CD4-positive, alpha-beta T cell treated with Interleukin-1 beta for 1 hour (primary cell): ENCODE results near the gene SPATC1L.
"Not testable (repeated sequence)": the region's sequence is repeated elsewhere in the genome, so short reads cannot be mapped to it uniquely, and the experiment has no call there.

Experiments
- DNase-seq, 2 donors: peaks; one replicate each; pipeline ENCODE4 v3.0.0-alpha.2; 2020 to 2022

The SPATC1L gene

GRCh38 chr21:46214478-46215340 is 30.4 kb upstream of the SPATC1L start:
- DNase-seq: no peak

GRCh38 chr21:46213620-46214286 is 29.5 kb upstream of the SPATC1L start:
- no peak for DNase-seq

GRCh38 chr21:46212721-46213484 is 28.6 kb upstream of the SPATC1L start:
- DNase-seq: no peak

- DNase-seq: no peak
These were observed 27.8 kb upstream of the SPATC1L start for GRCh38 chr21:46211786-46212720.

GRCh38 chr21:46211376-46211775 is 27.1 kb upstream of the SPATC1L start:
- DNase-seq: no peak

- DNase-seq: no peak
These were observed 26.3 kb upstream of the SPATC1L start for GRCh38 chr21:46210378-46211136.

- DNase-seq: no peak
These were observed 24.8 kb upstream of the SPATC1L start for GRCh38 chr21:46208761-46209721.

GRCh38 chr21:46207920-46208591 is 23.8 kb upstream of the SPATC1L start:
- DNase-seq: no peak

- DNase-seq: no peak
These were observed 23.0 kb upstream of the SPATC1L start for GRCh38 chr21:46207006-46207919.

- DNase-seq: no peak
These were observed 22.1 kb upstream of the SPATC1L start for GRCh38 chr21:46206163-46207005.

GRCh38 chr21:46205766-46206162 is 21.5 kb upstream of the SPATC1L start:
- no peak for DNase-seq

- no peak for DNase-seq
These were observed 20.9 kb upstream of the SPATC1L start for GRCh38 chr21:46205166-46205565.

GRCh38 chr21:46203203-46203600 is 18.9 kb upstream of the SPATC1L start:
- no peak for DNase-seq

- DNase-seq: no peak
These were observed 18.4 kb upstream of the SPATC1L start for GRCh38 chr21:46202592-46203202.

GRCh38 chr21:46200877-46201803 is 16.9 kb upstream of the SPATC1L start:
- DNase-seq: not testable (repeated sequence)
